ENCODE data around the gene MITF. TPM values are rescaled to one million over a fixed set of nuclear protein-coding genes. Genes with fewer than 3 reads are reported as not detected.

Gene MITF
- polyA plus RNA-seq, 4 donors = 3.3 to 45.7 (median 41.8) TPM

DNA sequence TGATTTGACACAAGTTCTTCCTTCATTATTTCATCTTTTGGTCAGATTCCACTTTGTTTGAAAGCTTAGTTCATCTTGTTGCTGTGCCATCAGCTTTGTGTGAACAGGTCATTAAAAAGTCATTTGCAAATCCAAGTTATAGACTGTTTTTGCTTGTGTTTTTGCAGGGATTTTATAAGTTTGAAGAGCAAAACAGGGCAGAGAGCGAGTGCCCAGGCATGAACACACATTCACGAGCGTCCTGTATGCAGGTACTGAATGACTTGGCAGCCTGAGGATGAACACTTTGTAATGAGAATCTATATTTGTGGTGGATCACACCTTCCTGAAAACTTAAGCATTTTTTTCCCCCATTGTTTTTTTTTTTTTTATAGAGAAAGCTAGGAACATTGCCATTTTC is 199.7 kb downstream of the MITF start:
- no peak for DNase-seq (ENCODE audit: low read depth in 4 of 4, low spot score in 3 of 4)

DNA sequence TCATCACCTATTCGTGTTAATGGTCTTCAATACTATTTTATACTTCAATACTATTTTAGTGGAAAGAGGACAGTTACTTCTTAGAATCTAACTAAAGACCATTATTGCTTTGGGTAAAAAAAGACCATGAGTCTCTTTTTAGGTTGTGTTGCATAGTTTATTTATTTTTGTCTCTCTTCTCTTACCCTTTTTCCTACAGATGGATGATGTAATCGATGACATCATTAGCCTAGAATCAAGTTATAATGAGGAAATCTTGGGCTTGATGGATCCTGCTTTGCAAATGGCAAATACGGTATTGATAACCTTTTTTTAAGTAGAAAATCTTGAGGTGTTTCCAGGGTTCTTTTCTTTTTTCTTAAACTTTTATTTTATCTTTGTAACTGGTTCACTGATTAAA is 201.8 kb downstream of the MITF start:
- no peak for DNase-seq (ENCODE audit: low read depth in 4 of 4, low spot score in 3 of 4)

DNA sequence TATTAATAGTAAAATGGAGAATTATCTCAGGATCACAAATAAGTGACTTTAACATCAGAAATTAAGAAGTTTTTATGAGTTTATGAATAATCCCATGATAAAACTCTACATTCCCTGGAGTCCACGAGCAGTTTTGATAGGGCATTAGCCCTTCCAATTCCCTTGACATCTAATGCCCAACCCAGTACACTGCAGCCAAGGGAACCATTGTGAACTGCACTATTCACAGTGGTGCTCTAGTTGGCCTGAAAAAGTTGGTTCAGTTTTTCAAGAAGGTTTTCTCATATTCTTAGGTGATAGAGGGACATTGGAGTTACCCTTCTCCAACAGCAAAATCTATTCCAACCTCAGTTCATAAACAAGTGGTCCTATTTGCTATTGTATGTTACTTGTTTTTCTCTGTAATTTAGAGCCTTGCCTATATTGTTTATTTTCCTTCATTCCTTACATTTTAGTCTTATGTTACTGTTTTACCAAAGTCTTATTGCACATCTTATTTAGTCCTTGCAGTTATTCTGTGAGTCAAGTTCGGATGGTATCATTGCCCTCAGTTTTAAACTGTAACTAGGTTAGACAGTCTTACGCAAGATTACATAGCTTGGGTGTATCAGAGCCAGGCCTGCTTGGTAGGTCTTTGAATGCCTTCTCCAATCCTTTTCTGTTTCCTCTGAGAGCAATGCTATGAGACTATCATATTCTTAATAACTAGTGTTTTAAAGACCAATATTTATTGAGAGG is 202.3 kb downstream of the MITF start:
- no peak for DNase-seq (ENCODE audit: low read depth in 4 of 4, low spot score in 3 of 4)

DNA sequence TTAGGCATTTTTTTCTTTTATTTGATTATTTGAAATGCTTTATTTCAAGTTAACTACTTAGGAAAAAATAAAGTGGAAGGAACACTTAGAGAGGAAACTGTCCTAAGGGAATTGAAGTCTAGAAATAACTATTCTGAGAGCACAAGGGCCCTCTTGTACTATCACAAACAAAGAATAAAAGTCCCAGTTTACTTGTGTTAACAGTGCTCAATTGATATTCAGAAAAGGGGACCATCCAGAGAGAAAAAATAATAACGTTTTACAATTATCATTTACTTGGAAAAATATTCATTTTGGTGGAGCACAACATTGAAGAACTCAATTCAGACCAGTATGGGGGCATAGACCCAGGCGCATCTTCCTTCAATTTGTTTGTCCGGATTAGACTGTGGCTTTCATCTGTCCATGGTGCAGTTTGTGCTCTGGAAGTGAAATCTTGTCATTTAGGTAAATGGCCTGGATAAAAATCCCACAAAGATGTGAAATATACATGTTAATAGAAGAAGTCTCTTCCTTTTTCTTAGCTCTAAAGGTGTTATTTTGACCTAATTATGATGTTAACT is 205.7 kb downstream of the MITF start:
- no peak for DNase-seq (ENCODE audit: low read depth in 4 of 4, low spot score in 3 of 4)

DNA sequence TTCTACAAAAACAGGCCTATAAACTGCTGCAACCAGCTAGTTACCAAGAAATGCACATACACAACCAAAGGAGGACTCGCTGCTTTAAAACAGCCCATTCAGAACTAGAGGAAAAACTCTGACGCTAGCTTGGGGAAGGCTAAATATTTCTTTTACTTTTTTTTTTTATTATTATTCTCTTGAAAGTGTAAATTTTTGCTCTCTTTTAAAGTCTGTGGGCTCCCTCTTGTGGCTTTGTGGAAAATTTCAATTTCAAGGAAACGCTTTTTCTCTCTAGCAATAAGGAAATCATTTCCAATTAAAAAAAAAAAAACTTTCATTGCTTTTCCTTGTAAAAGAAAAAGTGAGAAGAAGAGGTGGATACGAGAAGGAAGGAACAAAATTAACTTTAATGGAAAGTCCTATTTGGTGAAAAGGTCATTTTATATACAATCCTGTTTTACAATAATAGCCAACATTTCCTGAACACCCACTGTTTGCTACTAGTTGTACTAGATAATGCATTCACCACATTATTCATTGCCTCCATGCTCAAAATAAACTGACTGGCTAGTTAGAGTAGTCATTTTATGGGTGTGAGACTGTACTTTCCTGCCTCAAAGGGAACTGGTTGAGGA is 209.1 kb downstream of the MITF start:
- peak; percentile 22 to 33 (median 28) for DNase-seq (ENCODE audit: low read depth in 4 of 4, low spot score in 3 of 4)

DNA sequence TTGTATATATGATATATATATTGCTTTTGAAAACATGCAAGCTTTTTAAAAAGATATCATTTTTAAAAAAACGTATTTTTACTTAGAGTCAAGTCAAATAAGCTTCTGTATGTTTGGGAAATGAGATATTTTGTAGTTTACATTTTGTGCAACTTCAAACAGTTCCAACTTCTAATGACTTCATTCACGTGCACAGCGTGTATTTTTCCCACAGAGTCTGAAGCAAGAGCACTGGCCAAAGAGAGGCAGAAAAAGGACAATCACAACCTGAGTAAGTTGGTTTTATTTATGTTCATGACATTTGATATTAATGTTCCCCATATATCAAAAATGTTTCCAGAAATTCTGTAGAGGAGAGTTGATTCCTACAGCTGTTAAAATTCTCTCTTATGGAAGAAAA is 212.4 kb downstream of the MITF start:
- no peak for DNase-seq (ENCODE audit: low read depth in 4 of 4, low spot score in 3 of 4)

DNA sequence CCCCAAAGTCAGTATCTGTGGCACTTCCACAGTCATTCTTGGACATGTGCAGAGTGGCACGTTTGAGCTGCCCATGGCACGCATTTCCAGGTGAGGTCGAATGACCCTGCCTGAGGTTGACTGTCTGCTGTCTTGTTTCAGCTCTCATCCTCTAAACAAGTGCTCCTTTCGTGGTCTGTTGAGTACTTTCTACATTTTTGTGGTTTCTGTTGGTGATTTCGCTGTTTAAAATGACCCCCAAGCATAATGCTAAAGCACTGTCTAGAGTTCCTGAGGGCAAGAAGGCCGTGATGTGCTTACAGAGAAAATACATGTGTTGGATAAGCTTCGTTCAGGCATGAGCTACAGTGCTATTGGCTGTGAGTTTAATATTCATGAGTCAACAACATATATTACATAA is 220.3 kb downstream of the MITF start:
- DNase-seq (ENCODE audit: low read depth in 4 of 4, low spot score in 3 of 4) = no peak

DNA sequence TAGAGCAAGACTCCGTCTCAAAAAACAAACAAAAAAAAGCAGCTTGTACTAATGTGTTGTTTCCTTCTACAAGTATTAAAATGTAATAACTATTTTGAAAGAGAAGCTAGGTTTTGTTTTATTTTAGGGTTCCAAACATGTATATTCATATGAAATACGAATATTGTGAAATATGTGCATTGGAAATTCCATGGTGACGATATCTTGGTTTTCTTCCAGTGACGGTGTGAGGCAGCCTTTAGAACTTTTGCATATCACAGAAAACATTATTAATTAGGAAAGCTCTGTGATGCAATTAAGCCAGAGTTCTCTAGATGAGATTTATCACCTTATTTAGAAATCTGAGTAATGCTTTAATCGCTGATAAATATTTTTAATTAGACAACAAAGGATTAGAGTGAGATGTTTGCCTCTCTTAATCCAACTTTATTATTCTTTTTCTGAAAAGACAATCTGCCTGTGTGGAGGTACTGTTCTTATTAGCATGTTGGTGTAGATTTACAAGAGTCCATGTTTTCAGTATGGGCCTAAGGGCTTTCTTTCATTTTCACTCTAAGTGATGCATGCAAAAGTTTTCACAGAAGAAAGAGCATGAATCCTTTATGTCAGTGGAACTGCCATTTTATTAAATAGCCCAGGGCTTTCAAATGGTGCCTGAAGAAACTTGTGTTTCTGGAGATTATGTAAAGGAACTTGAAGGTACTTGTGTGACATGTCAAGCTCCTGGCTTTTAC is 222.6 kb downstream of the MITF start:
- no peak for DNase-seq (ENCODE audit: low read depth in 4 of 4, low spot score in 3 of 4)

DNA sequence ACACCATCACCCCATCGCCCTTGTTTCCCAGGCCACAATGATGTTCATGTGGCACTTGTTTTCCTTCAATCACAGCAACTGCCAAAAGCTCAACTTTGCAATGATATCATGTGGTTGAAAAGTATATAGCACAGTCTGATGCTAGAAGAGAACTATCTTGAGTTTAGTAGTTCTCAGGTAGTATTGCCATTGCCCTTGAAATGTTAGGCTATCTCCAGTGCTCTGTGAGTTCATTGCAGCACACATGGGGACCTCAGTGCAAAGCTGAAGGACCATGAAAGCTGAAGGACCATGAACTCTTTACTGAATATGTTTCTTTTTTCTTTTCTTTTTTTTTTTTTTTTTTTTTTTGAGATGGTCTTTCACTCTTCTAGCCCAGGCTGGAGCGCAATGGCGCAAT is 224.4 kb downstream of the MITF start:
- no peak for DNase-seq (ENCODE audit: low read depth in 4 of 4, low spot score in 3 of 4)

DNA sequence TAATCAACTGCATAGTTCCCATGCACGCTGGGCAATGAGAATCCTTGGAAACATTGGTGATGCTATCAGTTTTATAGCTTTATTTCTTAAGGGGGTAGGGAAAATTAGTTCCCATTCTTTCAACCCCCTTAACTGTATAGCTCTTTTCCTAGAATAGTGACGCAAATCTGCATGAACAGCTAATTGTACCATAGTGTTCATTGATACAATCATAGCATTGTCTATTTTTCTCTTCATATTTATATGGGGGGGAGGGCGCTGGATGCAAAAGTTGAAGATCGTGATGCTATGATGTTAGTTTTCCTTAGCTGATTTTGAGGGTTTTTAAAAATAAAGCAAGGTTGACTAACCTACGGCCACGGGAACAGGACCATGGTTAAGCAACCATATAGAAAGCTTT is 227.9 kb downstream of the MITF start:
- DNase-seq (ENCODE audit: low read depth in 4 of 4, low spot score in 3 of 4) = no peak

DNA sequence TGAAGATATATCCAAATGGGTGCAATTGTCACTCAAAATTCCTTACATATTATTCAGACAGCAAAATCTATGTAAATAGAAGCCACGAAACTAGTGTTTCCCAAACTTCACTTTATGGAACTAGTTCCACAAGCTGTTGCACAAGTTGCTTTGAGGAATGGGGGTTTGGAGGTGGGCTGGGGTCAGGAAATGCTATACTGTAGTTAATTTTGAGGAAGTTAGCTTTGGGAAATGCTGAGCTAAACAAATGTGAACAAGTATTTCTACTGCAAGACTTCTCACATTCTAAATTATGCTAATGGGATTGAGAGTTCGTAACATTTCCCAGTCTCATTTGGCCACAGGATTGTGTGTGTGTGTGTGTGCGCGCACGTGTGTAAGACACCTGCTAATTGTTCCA is 231.6 kb downstream of the MITF start:
- no peak for DNase-seq (ENCODE audit: low read depth in 4 of 4, low spot score in 3 of 4)

DNA sequence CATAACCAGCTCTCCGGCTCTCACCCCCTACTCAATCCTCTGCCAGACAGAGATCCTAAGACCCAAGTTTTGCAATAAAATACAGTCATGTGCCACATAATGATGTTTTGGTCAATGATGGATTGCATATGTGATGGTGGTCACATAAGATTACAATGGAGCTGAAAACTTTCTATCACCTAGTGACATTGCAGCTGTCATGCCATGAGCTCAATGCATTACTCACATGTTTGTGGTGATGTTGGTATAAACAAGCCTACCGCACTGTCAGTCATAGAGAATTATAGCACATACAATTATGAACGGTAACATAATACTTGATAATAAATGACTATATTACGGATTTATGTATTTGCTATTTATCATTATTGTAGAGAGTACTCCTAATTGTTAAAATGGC is 233.4 kb downstream of the MITF start:
- DNase-seq (ENCODE audit: low read depth in 4 of 4, low spot score in 3 of 4) = no peak

DNA sequence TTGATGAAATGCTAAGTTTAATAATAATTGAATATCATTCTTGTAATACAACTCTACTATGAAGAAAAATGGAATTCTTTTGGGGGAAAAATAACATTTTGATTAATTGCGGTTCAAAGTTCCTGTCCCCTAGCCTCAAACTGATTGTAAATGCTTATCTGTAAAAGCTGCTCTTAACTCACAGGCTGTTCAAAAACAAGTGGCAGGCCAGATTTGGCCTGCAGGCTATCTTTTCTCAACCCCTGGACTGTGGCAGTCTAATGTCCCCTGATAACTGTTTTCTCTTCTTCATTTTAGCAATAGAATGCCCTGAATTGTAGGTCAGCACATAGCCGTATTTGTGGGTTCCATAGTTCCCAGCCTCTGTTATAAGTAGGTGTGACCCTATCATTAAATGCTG is 236.8 kb downstream of the MITF start:
- no peak for DNase-seq (ENCODE audit: low read depth in 4 of 4, low spot score in 3 of 4)

DNA sequence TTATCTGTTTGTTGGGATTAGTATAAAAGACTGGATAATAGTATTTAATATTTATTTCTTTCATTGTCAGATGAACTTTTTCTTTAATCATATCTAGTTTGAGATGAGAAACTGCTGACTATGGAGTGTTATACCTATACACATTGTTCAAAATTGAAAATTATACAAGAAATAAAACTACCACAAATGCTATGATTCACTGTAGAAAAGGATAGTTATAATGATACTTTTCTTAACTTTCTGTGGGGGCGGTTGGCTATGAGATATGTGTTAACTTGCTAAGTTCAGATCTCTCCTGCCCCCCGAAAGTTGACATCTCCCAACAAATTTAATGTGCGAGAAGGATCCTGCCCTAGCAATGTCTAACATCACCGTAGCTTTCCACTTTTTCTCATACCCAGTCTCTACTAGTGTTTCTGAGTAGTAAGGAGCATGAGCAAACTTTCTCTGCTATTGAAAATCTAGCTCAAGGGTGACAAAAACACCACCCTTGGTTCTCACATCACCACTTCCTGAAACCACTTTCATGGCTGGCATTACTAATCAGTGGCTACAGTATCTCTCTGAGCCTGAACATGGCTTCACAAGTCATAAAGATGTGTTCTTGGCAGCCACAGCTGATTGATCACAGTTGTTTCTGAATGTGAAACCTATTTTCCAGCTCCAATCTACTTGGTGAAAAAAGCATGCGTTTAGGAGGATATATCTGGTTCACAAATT is 244.4 kb downstream of the MITF start:
- no peak for DNase-seq (ENCODE audit: low read depth in 4 of 4, low spot score in 3 of 4)

DNA sequence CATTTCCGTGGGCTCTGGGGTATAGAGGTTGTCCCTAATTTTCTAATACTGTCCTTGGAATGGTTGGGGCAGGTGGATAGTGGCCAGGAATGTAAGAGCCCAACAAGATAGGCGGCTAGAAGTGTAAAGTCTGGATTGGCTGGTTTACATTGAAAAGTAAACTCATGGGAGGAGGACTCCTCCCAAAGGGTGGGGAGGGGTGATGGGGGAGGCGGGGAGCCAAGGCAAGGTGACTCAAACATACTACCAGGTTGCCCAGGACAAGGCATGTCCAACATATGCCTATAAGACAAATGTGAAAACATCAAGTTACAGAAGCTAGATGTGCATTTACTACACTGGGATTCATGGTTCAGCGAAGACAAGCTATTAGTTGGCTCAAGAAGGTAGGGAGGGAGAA is 246.0 kb downstream of the MITF start:
- DNase-seq (ENCODE audit: low read depth in 4 of 4, low spot score in 3 of 4) = no peak

DNA sequence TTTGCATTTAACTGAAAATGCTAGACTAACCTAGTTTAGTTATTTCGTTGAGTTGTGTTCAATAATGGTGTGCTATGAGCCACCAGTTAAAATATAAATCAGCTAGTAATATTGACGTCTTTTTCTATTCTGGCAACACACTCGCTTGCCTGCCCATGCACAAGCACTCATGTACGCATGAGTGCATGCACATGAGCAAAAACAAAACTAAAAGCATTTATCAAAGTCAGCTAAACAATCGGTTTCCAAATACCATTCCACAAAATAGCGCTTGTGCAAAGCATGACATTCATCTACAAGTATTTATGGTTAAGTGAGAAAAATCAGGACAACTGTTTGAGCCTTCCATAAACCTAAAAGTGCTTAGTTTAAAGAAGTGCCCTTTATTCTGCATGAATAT is 247.2 kb downstream of the MITF start:
- no peak for DNase-seq (ENCODE audit: low read depth in 4 of 4, low spot score in 3 of 4)

DNA sequence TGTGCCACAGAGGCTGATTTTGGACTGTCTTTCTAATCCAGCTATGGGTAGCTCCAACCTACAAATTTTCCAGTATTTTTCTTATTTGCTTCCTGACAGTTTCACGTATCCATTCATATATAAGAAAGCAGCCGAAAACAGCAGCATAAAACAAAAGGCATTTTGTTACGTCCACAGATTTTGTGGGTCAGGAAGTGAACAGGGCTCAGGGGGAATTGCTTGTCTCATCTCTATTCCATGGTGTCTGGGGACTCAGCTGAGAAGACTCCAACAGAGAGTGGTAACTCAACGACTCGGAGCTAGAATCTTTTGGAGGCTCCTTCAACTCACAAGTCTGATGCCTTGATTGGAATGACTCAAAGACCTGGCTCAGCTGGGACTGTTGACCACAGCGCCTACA is 248.6 kb downstream of the MITF start:
- no peak for DNase-seq (ENCODE audit: low read depth in 4 of 4, low spot score in 3 of 4)

DNA sequence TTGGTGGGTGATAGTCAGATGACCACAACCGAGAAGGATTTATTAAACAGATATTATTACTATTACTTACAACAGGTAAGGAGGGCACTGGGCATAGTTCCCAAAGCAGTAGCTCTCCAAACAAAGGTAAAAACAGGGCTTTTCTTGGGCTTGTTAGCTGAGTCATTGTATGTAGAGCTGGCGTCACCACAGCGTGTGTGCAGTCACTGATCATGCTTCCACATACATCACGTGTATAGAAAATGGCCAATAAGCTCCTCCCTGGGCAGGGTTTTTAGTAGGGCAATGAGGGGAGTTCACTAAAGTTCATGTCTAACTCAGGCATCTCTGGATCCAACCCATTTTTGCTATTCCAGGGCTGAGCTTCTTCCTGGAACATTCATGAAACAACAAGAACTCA is 254.5 kb downstream of the MITF start:
- DNase-seq (ENCODE audit: low read depth in 4 of 4, low spot score in 3 of 4) = no peak

DNA sequence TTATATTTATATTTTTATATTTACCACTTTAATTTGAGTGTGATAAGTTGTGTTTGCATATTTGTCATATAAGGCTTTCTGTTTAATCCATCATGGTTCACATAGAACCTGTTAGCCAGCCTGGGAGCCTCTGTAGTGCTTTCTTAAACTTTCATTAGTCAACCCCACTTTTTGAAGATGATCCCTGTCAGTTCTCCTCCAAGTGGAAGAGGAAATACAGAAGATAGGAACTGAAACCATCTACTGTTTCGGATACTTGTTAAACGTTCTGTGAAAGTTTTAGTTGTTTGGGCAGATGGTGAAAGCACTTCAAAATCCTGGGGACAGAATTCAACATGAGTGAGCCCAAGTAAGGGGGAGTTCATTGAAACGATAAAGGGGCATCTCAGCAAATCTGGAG is 255.7 kb downstream of the MITF start:
- no peak for DNase-seq (ENCODE audit: low read depth in 4 of 4, low spot score in 3 of 4)

DNA sequence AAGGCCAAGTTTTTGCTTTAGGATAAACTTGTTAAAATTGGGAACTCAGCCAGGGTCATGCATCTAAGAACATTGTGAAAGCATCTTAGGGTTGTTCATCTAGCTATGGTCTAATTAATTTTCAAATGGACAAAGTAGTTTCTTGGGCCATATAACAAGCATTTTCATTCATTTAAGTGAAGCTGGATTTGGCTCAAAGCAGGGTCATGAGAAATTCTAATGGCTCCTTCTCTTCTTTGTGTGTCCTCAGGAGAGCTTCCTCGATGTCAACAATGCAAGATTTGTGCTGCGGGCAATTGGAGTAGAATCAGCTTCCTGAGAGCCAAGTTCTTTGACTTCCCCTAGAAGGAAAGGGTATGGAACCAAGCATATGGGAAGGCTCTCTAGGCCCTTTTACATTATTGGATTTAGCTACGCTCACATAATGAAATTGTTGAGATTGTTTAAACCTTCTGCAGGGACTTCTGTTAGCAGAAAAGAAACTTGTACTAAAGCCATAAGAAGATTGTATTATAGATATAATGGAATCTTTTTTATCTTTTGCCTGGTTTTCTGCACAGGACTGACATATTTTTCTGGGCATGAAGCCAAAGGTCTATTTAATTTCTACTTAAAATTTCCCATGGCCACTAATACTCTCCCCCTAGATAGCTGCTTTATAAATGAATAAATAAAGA is 258.5 kb downstream of the MITF start:
- DNase-seq (ENCODE audit: low read depth in 4 of 4, low spot score in 3 of 4) = no peak

DNA sequence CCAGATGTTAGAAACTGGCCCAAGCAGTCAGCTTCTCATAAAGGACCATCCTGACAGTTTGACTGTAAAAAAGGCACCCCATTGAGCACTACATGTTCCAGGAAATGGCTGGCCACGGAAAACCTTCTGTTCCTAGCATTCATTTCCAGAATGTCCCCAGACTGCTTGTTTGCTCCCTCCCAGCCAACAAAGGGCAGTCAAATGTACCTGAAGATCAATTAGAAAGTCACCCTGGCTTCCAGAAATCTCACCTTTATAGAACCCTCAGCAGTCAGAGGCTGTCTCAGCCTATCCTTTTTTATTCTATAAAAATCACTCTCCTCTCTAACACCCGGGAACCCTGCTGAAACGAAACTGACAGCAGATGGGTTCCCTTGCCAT is 259.5 kb downstream of the MITF start:
- DNase-seq (ENCODE audit: low read depth in 4 of 4, low spot score in 3 of 4) = no peak
